Nephron (organoid): ENCODE results near the gene AP2A2.
"Not testable (repeated sequence)": the region's sequence is repeated elsewhere in the genome, so short reads cannot be mapped to it uniquely, and the experiment has no call there.

Source experiments
- H3K27ac Mint-ChIP-seq, 3 experiments: 2 replicates each; pipeline ENCODE4 v1.8.0; 2020; ENCODE audit warnings: mixed read lengths in 3 of 3, mild to moderate bottlenecking in 2 of 3, moderate library complexity in 1 of 3
- H3K27me3 Mint-ChIP-seq: 2 replicates; pipeline ENCODE4 v1.8.0; 2021; ENCODE audit warnings: low read depth, mild to moderate bottlenecking, moderate library complexity, mixed read lengths
- H3K36me3 Mint-ChIP-seq: 2 replicates; pipeline ENCODE4 v1.8.0; 2020; ENCODE audit warnings: low read depth, mixed read lengths
- H3K4me1 Mint-ChIP-seq: 2 replicates; pipeline ENCODE4 v1.8.0; 2020; ENCODE audit warnings: mixed read lengths
- H3K4me3 Mint-ChIP-seq, 3 experiments: 2 replicates each; pipeline ENCODE4 v1.8.0; 2020; ENCODE audit warnings: mild to moderate bottlenecking in 3 of 3, mixed read lengths in 3 of 3, moderate library complexity in 2 of 3
- H3K9me3 Mint-ChIP-seq: 2 replicates; pipeline ENCODE4 v1.8.0; 2020; ENCODE audit warnings: mixed read lengths
- TF ChIP-seq, protein P1 (sequence below), 3 experiments: fragments of 200-600 bp; sonication (generic); IDR thresholded peaks; one replicate each; pipeline ENCODE4 v1.5.0; 2021; ENCODE audit warnings: antibody characterized with exemption in 3 of 3; ENCODE audit not compliant: unreplicated experiment in 3 of 3

AP2A2 gene

DNA sequence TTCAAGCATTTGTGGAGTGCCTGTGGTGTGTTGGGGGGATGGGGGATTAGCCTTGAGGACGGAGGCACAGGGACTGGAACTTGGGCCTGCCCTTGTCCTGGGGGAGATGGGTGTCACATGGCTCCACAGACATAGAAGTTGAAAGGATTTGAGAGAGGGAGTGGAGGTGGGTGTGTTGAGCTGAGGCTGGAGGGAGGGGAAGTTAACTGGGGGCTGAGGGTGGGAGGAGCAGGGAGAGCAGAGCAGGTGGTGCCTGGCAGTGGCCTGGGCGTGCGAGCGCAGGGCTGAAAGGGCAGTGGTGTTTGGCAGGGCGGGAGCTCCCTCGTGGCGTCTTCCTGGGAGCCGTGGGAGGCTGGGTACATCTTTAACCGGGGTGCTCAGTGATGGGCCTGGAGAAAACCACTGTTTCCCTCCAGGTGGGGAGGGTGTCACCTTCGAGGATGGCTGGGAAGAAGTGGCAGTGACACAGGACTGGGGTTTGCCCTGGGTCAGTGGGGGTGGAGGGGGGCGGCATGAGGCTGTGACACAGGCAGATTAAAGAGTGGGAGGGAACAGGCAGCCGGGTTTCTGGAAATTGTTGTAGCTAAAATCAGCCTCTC lies 45.5 kb downstream of the AP2A2 start:
- H3K36me3 Mint-ChIP-seq: peaks cover 61% of the 10 kb centered on the region
- peaks cover 22% of the 10 kb centered on the region for H3K4me1 Mint-ChIP-seq
- H3K9me3 Mint-ChIP-seq: no peaks in the 10 kb centered on the region
- H3K27ac Mint-ChIP-seq: peak overlapping the region in 2 of 3 experiments; percentile 16 to 21
- H3K27me3 Mint-ChIP-seq: no peaks in the 10 kb centered on the region
- TF ChIP-seq, protein P1, sequence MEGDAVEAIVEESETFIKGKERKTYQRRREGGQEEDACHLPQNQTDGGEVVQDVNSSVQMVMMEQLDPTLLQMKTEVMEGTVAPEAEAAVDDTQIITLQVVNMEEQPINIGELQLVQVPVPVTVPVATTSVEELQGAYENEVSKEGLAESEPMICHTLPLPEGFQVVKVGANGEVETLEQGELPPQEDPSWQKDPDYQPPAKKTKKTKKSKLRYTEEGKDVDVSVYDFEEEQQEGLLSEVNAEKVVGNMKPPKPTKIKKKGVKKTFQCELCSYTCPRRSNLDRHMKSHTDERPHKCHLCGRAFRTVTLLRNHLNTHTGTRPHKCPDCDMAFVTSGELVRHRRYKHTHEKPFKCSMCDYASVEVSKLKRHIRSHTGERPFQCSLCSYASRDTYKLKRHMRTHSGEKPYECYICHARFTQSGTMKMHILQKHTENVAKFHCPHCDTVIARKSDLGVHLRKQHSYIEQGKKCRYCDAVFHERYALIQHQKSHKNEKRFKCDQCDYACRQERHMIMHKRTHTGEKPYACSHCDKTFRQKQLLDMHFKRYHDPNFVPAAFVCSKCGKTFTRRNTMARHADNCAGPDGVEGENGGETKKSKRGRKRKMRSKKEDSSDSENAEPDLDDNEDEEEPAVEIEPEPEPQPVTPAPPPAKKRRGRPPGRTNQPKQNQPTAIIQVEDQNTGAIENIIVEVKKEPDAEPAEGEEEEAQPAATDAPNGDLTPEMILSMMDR (IDR thresholded peaks at IDR 0.05; ENCODE audit: unreplicated experiment in 3 of 3): no peak
- H3K4me3 Mint-ChIP-seq: no peak overlapping the region

DNA sequence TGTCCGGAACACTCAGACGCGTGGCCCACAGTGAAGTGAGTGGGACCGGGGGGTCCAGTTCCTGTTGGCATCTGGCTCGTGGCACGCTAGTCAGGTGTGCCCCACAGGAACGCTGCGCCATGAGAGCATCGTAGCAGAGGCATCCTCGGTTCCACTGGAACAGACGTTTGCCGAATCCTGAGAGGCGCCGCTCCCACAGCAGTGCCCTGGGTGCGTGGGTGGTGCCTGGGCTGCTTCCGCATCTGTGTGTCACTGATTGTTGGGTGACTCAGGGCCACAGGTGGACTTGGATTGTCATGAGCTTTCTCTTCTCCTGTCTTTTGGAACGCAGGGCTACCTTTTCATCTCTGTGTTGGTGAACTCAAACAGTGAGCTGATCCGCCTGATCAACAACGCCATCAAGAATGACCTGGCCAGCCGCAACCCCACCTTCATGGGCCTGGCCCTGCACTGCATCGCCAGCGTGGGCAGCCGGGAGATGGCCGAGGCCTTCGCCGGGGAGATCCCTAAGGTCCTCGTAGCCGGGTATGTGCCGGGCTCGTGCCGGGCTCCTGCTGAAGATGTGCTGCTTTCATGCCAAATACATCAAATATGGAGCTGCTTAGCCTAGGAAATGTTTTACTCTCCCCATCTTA lies 46.2 kb downstream of the AP2A2 start:
- Mint-ChIP-seq H3K9me3 (no peaks in the 10 kb centered on the region), H3K4me1 (peaks cover 22% of the 10 kb centered on the region), H3K27me3 (no peaks in the 10 kb centered on the region), H3K27ac (no peak overlapping the region), H3K36me3 (peaks cover 58% of the 10 kb centered on the region), H3K4me3 (no peak overlapping the region)
- TF ChIP-seq, protein P1 (IDR thresholded peaks at IDR 0.05; ENCODE audit: unreplicated experiment in 3 of 3): no peak

DNA sequence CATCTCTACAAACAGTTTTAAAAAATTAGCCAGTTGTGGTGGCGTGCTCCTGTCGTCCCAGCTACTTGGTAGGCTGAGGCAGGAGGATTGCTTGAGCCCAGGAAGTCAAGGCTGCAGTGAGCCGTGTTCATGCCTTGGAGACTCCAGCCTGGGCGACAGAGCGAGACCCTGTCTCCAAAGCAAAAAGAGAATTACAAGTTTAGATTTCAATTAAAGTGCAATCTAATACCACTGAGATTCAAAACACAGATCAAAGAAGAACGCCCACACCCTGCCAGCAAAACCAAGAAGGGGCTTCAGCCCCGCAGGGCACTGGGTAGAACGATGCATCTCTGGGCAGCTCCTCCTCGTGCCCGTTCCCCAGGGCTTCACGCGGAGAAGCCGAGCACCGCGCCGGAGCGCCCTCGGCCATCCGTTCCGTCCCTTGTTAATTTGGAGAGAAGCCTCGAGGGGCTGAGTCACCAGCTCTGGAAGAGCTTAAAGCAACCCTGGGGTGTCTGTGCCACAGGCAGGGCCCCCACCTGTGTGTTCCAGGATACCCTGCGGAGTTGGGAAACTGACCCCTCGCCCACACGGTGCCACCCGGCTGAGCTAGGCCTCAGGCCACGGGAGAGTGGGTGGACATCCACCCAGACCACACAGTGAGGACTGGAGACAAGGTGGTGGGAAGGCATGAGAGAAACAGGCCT lies 47.0 kb downstream of the AP2A2 start:
- H3K4me3 Mint-ChIP-seq: no peak overlapping the region
- no peaks in the 10 kb centered on the region for H3K27me3 Mint-ChIP-seq
- H3K4me1 Mint-ChIP-seq: peaks cover 22% of the 10 kb centered on the region
- H3K27ac Mint-ChIP-seq: no peak overlapping the region
- no peaks in the 10 kb centered on the region for H3K9me3 Mint-ChIP-seq
- TF ChIP-seq, protein P1 (IDR thresholded peaks at IDR 0.05; ENCODE audit: unreplicated experiment in 3 of 3): no peak
- peaks cover 58% of the 10 kb centered on the region for H3K36me3 Mint-ChIP-seq

DNA sequence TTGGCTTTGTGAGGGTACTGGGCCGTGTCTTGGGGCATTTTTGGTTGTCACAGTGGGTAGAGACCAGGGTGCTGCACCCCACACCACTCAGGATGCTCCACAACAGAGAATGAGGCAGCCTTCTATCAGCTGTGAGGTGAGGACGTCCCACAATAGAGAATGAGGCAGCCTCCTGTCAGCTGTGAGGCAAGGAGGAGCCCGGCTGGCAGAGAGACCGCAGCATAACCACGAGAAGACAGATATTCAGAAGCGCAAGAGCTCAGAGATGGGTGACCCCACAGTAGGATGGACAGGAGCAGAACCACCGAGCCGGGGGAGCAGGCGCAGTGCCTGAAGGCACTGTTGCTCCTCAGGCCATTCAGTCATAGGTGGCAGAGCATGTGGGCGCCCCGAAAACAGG lies 47.6 kb downstream of the AP2A2 start:
- Mint-ChIP-seq H3K4me1 (peaks cover 22% of the 10 kb centered on the region), H3K27me3 (no peaks in the 10 kb centered on the region), H3K36me3 (peaks cover 60% of the 10 kb centered on the region), H3K27ac (no peak overlapping the region), H3K9me3 (no peaks in the 10 kb centered on the region), H3K4me3 (no peak overlapping the region)
- TF ChIP-seq, protein P1 (IDR thresholded peaks at IDR 0.05; ENCODE audit: unreplicated experiment in 3 of 3): no peak

DNA sequence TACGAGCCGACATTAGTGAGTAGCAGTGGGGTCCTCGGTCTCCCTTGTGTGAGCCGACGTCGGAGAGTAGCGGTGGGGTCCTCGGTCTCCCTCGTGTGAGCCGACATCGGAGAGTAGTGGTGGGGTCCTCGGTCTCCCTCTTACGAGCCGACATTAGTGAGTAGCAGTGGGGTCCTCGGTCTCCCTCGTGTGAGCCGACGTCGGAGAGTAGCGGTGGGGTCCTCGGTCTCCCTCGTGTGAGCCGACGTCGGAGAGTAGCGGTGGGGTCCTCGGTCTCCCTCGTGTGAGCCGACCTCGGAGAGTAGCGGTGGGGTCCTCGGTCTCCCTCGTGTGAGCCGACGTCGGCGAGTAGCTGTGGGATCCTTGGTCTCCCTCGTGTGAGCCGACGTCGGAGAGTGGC lies 49.7 kb downstream of the AP2A2 start:
- H3K27me3 Mint-ChIP-seq, H3K9me3 Mint-ChIP-seq, H3K27ac Mint-ChIP-seq, H3K4me3 Mint-ChIP-seq: not testable (repeated sequence)
- Mint-ChIP-seq H3K4me1 (peaks cover 12% of the 10 kb centered on the region), H3K36me3 (peaks cover 56% of the 10 kb centered on the region)

DNA sequence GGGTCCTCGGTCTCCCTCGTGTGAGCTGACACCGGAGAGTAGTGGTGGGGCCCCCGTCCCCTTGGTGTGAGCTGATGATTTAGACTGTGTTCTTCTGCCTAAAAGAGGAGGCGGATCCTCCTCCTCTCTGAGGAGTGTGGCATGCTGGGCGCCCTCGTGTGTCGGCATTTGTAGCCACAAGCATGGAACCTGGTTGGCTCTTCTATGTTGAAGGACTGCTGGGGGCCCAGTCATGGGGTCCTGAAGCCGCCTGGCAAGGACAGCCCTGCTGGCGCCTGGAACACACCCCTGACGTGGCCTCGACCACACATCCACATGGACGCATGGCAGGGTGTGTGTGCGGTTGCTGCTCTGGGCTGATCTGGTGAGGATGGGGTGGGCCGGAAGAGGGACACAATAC lies 50.2 kb downstream of the AP2A2 start:
- no peak overlapping the region for H3K4me3 Mint-ChIP-seq
- H3K27ac Mint-ChIP-seq: peak overlapping the region in 1 of 3 experiments; percentile 30
- TF ChIP-seq, protein P1 (IDR thresholded peaks at IDR 0.05; ENCODE audit: unreplicated experiment in 3 of 3): peak; percentile 14 to 39 (median 19)
- H3K9me3 Mint-ChIP-seq: no peaks in the 10 kb centered on the region
- H3K27me3 Mint-ChIP-seq: no peaks in the 10 kb centered on the region
- peaks cover 57% of the 10 kb centered on the region for H3K36me3 Mint-ChIP-seq
- peaks cover 10% of the 10 kb centered on the region for H3K4me1 Mint-ChIP-seq
